ENCODE data around the gene SMARCA1. TPM values are rescaled to one million over a fixed set of nuclear protein-coding genes. Genes with fewer than 3 reads are reported as not detected.
A peak's percentile ranks its signal among the peaks of the same experiment; 100 is the strongest.
"Not testable (repeated sequence)": the region's sequence is repeated elsewhere in the genome, so short reads cannot be mapped to it uniquely, and the experiment has no call there.

Gene SMARCA1
- total RNA-seq, 5 donors from 2014 or later (not counting 1 experiment from before 2014, with no cell fraction given), result 0.62 to 1.4 (median 0.98) TPM

DNA sequence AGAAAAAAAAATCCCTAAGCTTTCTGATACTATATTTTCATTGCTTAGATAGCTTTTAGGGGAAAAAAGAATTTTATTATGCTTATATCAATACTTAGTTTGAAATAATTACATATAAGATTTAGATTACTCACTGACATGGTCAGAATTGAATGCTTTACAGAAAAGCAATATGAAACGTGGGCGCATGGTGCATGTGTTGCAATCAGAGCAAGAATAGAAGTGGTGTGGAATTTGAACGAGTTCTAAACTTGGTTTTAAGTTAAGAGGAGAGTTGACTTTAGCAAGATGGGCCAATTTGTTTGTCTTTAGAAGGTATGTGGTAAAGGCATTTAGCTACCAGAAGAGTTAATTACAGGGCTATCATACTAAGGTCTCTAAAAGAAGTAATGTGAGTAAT lies 38.2 kb upstream of the SMARCA1 start:
- Mint-ChIP-seq H3K36me3 (peaks cover 23% of the 10 kb centered on the region), H3K27me3 (no peaks in the 10 kb centered on the region), H3K9me3 (no peaks in the 10 kb centered on the region), H3K4me3 (no peak overlapping the region), H3K4me1 (peaks cover 11 to 12% (median 12%) of the 10 kb centered on the region in 3 donors), H3K27ac (no peak overlapping the region)
- ChIA-PET CTCF (no interaction called here), POLR2A (no interaction called here)
- Histone ChIP-seq H3K4me3 (ENCODE audit: control insufficient read depth in 1 of 2, extremely low read depth in 1 of 2, low read length in 1 of 2) (no peak overlapping the region), H3K27ac (ENCODE audit: low read length) (no peak overlapping the region), H3K36me3 (ENCODE audit: control insufficient read depth in 2 of 2, extremely low read depth in 1 of 2, insufficient read depth in 1 of 2, low read length in 1 of 2) (peaks cover 3 to 6% of the 10 kb centered on the region in 2 donors), H3K9me3 (no peaks in the 10 kb centered on the region), H3K4me1 (ENCODE audit: control insufficient read depth in 1 of 2, extremely low read depth in 1 of 2, insufficient read depth in 2 of 2, low read length in 2 of 2) (peaks cover 0 to 3% of the 10 kb centered on the region in 2 experiments), H3K27me3 (replicated peaks in 1 of 2; ENCODE audit: control insufficient read depth in 2 of 2, extremely low read depth in 1 of 2, insufficient read depth in 2 of 2, low read length in 1 of 2) (no peaks in the 10 kb centered on the region)
- ATAC-seq (replicated peaks in 1 of 4), result no peak
- WGBS (ENCODE audit: insufficient coverage), result 83% methylated on average over 3 of the region's 3 CpGs
- no peak for DNase-seq

GRCh38 chrX:129559783-129560182 lies 36.5 kb upstream of the SMARCA1 start:
- no peak for ATAC-seq (replicated peaks in 1 of 4)
- Mint-ChIP-seq H3K27ac (peak overlapping the region in 1 of 2 donors; percentile 13), H3K4me3 (no peak overlapping the region), H3K27me3 (no peaks in the 10 kb centered on the region), H3K4me1 (no peaks in the 10 kb centered on the region), H3K36me3 (peaks cover 23% of the 10 kb centered on the region), H3K9me3 (no peaks in the 10 kb centered on the region)
- Histone ChIP-seq H3K27ac (ENCODE audit: low read length) (no peak overlapping the region), H3K9me3 (no peaks in the 10 kb centered on the region), H3K36me3 (ENCODE audit: control insufficient read depth in 2 of 2, extremely low read depth in 1 of 2, insufficient read depth in 1 of 2, low read length in 1 of 2) (peaks cover 3 to 6% of the 10 kb centered on the region in 2 donors), H3K27me3 (replicated peaks in 1 of 2; ENCODE audit: control insufficient read depth in 2 of 2, extremely low read depth in 1 of 2, insufficient read depth in 2 of 2, low read length in 1 of 2) (no peaks in the 10 kb centered on the region), H3K4me3 (ENCODE audit: control insufficient read depth in 1 of 2, extremely low read depth in 1 of 2, low read length in 1 of 2) (no peak overlapping the region), H3K4me1 (ENCODE audit: control insufficient read depth in 1 of 2, extremely low read depth in 1 of 2, insufficient read depth in 2 of 2, low read length in 2 of 2) (no peaks in the 10 kb centered on the region)
- POLR2A ChIA-PET, result no interaction called here
- no CpG with 5 or more reads among the region's 1 CpG for WGBS (ENCODE audit: insufficient coverage)
- CTCF ChIA-PET, result no interaction called here
- DNase-seq, result no peak

DNA sequence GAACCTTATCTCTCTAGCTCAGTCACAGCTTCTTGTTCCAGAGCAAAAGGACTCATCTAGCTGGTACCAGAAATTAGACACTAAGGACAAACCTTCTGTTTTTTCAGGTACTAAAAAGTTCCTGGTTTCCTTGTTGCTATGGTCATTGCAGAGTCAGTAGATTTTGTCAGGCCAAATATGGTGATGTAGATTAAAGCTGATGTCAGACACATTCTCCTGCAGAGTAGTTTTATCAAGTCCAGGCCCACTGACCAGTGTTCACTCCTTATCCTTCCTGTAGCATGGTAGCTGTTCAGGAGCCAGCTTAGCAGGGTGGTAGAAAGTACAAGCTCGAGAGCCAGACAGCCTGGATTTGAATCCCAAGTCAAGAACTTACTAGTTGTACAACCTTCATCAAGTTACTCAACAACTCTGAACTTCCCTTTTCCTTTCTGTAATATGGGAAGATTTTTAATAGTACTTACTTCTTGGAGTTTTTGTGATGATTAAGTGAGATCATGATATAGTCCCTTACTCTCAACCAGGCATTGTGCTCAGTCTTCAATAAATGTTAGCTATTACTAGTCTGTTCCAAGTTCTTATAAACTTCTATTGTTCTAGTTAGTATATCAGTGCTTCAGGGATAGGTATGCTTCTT lies 34.7 kb upstream of the SMARCA1 start:
- no peaks in the 10 kb centered on the region for H3K4me1 Mint-ChIP-seq
- no peaks in the 10 kb centered on the region for H3K9me3 ChIP-seq
- H3K27ac Mint-ChIP-seq, result no peak overlapping the region
- no peaks in the 10 kb centered on the region for H3K9me3 Mint-ChIP-seq
- no peaks in the 10 kb centered on the region for H3K27me3 ChIP-seq (replicated peaks in 1 of 2; ENCODE audit: control insufficient read depth in 2 of 2, extremely low read depth in 1 of 2, insufficient read depth in 2 of 2, low read length in 1 of 2)
- CTCF ChIA-PET, result no interaction called here
- H3K27me3 Mint-ChIP-seq, result no peaks in the 10 kb centered on the region
- no CpG with 5 or more reads among the region's 1 CpG for WGBS (ENCODE audit: insufficient coverage)
- no peak overlapping the region for H3K27ac ChIP-seq (ENCODE audit: low read length)
- H3K4me1 ChIP-seq (ENCODE audit: control insufficient read depth in 1 of 2, extremely low read depth in 1 of 2, insufficient read depth in 2 of 2, low read length in 2 of 2), result no peaks in the 10 kb centered on the region
- ATAC-seq (replicated peaks in 1 of 4) (no peak), DNase-seq (no peak)
- no peak overlapping the region for H3K4me3 Mint-ChIP-seq
- H3K4me3 ChIP-seq (ENCODE audit: control insufficient read depth in 1 of 2, extremely low read depth in 1 of 2, low read length in 1 of 2), result no peak overlapping the region
- POLR2A ChIA-PET, result no interaction called here
- H3K36me3 ChIP-seq (ENCODE audit: control insufficient read depth in 2 of 2, extremely low read depth in 1 of 2, insufficient read depth in 1 of 2, low read length in 1 of 2), result peaks cover 3 to 6% of the 10 kb centered on the region in 2 donors
- H3K36me3 Mint-ChIP-seq, result peaks cover 19% of the 10 kb centered on the region

DNA sequence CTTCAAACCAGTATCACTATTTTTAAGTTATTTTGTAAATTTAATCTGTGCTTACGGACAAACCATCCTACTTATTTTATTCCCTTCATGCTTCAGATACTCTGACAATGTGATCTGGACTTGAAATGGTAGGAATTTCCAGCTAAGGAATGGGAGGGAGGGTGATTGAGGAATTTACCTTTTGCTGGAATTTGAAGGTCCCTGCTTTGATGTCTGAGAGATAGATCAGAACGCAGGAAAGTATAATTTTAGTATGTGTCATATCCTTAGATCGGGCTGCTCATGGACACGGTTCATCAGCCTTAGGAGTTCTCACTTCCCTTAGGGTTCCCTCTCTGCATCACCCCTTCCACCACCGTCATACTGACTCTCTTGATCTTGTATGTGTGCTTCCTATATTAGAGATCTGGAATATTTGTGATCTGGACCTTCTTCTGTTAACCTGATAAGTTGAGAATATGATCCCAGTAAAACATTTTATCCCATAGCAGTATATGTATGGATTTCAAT lies 33.6 kb upstream of the SMARCA1 start:
- no peak overlapping the region for H3K27ac ChIP-seq (ENCODE audit: low read length)
- Mint-ChIP-seq H3K4me3 (no peak overlapping the region), H3K27ac (no peak overlapping the region), H3K9me3 (no peaks in the 10 kb centered on the region), H3K4me1 (no peaks in the 10 kb centered on the region), H3K27me3 (peaks cover 0 to 4% of the 10 kb centered on the region in 2 donors), H3K36me3 (peaks cover 13% of the 10 kb centered on the region)
- H3K9me3 ChIP-seq, result no peaks in the 10 kb centered on the region
- H3K27me3 ChIP-seq (replicated peaks in 1 of 2; ENCODE audit: control insufficient read depth in 2 of 2, extremely low read depth in 1 of 2, insufficient read depth in 2 of 2, low read length in 1 of 2), result no peaks in the 10 kb centered on the region
- ATAC-seq (replicated peaks in 1 of 4) (no peak), DNase-seq (no peak)
- H3K36me3 ChIP-seq (ENCODE audit: control insufficient read depth in 2 of 2, extremely low read depth in 1 of 2, insufficient read depth in 1 of 2, low read length in 1 of 2), result peaks cover 0 to 6% of the 10 kb centered on the region in 2 donors
- no peaks in the 10 kb centered on the region for H3K4me1 ChIP-seq (ENCODE audit: control insufficient read depth in 1 of 2, extremely low read depth in 1 of 2, insufficient read depth in 2 of 2, low read length in 2 of 2)
- no CpG with 5 or more reads among the region's 5 CpGs for WGBS (ENCODE audit: insufficient coverage)
- ChIA-PET POLR2A (no interaction called here), CTCF (no interaction called here)
- no peak overlapping the region for H3K4me3 ChIP-seq (ENCODE audit: control insufficient read depth in 1 of 2, extremely low read depth in 1 of 2, low read length in 1 of 2)

GRCh38 chrX:129554816-129555215 lies 31.5 kb upstream of the SMARCA1 start:
- DNase-seq; H3K27me3 ChIP-seq (replicated peaks in 1 of 2; ENCODE audit: control insufficient read depth in 2 of 2, extremely low read depth in 1 of 2, insufficient read depth in 2 of 2, low read length in 1 of 2); H3K27ac Mint-ChIP-seq; H3K36me3 ChIP-seq (ENCODE audit: control insufficient read depth in 2 of 2, extremely low read depth in 1 of 2, insufficient read depth in 1 of 2, low read length in 1 of 2); H3K4me3 ChIP-seq (ENCODE audit: control insufficient read depth in 1 of 2, extremely low read depth in 1 of 2, low read length in 1 of 2); H3K4me1 Mint-ChIP-seq; CTCF ChIA-PET; H3K4me1 ChIP-seq (ENCODE audit: control insufficient read depth in 1 of 2, extremely low read depth in 1 of 2, insufficient read depth in 2 of 2, low read length in 2 of 2); H3K9me3 Mint-ChIP-seq; H3K36me3 Mint-ChIP-seq; H3K9me3 ChIP-seq; H3K27ac ChIP-seq (ENCODE audit: low read length); H3K4me3 Mint-ChIP-seq; ATAC-seq (replicated peaks in 1 of 4); H3K27me3 Mint-ChIP-seq; POLR2A ChIA-PET: not testable (repeated sequence)
- WGBS (ENCODE audit: insufficient coverage), result no CpG with 5 or more reads among the region's 8 CpGs

DNA sequence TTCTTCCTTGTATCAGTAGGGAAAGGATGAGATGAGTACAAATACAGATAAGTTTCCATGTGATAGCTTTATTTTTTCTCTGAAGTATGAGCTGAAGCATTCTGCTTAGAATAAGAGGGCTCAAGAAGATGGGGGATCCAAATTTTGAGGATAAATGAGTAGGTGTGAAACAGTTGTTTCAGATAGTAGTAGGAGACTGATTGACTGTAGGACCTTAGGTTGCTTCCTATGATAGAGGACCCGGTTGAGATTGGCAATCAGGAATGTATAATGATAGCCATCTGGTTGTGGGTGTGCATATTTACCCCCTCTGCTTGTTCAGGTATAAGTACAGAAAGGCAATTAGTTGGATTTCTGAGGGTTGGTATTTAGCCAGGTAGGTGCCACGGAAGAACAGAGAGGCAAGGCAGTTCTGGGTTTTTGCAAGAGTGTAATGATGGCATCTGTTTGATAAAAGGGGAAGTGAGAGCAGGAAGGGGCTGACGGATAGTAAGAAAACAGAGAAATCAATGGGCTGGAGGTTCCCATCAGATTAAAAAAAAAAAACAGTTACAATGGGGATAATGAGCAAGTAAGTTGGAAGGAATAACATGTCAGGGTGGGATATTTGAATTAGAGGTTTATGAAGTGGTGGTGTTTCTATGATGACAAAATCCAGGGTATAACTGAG lies 30.5 kb upstream of the SMARCA1 start:
- Histone ChIP-seq H3K27me3 (replicated peaks in 1 of 2; ENCODE audit: control insufficient read depth in 2 of 2, extremely low read depth in 1 of 2, insufficient read depth in 2 of 2, low read length in 1 of 2) (no peaks in the 10 kb centered on the region), H3K27ac (ENCODE audit: low read length) (no peak overlapping the region), H3K9me3 (no peaks in the 10 kb centered on the region), H3K4me1 (ENCODE audit: control insufficient read depth in 1 of 2, extremely low read depth in 1 of 2, insufficient read depth in 2 of 2, low read length in 2 of 2) (no peaks in the 10 kb centered on the region), H3K4me3 (ENCODE audit: control insufficient read depth in 1 of 2, extremely low read depth in 1 of 2, low read length in 1 of 2) (no peak overlapping the region), H3K36me3 (ENCODE audit: control insufficient read depth in 2 of 2, extremely low read depth in 1 of 2, insufficient read depth in 1 of 2, low read length in 1 of 2) (peaks cover 0 to 1% of the 10 kb centered on the region in 2 donors)
- H3K36me3 Mint-ChIP-seq, result peaks cover 13% of the 10 kb centered on the region
- no peak overlapping the region for H3K4me3 Mint-ChIP-seq
- H3K4me1 Mint-ChIP-seq, result no peaks in the 10 kb centered on the region
- ChIA-PET POLR2A (no interaction called here), CTCF (interaction anchor here in 1 of 2 donors (0.6 kb wide), 1 partner anchor 362 kb away, joined by 4 read pairs; no protein-coding TSS in a partner anchor)
- no peak for DNase-seq
- ATAC-seq (replicated peaks in 1 of 4), result no peak
- 50% methylated on average over 1 of the region's 3 CpGs for WGBS (ENCODE audit: insufficient coverage)
- H3K27me3 Mint-ChIP-seq, result peaks cover 0 to 8% of the 10 kb centered on the region in 2 donors
- no peaks in the 10 kb centered on the region for H3K9me3 Mint-ChIP-seq
- no peak overlapping the region for H3K27ac Mint-ChIP-seq
